GM19238 (cell line): ENCODE results near the gene EEF1AKMT3.

ENCODE experiments used
- DNase-seq: peaks from one replicate; pipeline ENCODE4 v3.0.0; 2011; ENCODE audit warnings: low spot score; ENCODE audit not compliant: insufficient read length

EEF1AKMT3 gene

DNA sequence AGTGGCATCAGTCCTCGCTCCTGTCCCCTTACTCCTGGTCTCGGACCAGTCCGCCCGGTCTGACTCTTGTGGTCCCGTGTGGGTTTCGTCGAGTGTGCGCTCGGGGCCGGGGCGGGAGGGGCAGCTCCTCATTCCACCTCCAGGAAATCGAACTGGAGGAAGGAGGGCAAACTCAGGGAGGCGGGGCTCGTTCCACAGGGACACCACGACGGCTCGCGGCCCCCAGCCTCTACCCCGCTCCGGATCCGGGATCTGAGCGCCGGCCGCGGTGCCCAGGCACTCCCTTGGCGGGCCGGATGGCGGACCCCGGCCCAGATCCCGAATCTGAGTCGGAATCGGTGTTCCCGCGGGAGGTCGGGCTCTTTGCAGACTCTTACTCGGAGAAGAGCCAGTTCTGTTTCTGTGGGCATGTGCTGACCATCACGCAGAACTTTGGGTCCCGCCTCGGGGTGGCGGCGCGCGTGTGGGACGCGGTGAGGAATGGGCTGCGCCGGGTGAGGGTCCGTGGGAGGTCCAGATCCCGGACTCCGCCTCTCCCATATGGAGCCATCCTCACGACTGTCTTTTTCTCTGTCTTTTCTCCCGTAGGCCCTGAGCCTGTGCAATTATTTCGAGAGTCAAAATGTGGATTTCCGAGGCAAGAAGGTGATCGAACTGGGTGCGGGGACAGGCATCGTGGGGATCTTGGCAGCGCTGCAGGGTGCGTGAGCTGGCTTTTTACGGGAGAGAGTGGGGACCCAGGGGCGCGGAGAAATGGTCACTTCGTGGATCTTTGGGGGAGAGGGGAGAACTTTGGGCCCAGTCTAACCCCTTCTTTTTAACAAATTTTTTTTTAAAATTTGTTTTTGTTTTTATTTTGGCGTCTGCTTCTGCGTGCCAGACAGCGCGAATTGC is at the start of gene EEF1AKMT3:
TSS of gene EEF1AKMT3 (plus strand) at position 186 of the 894 bp plus-strand sequence. CDS start at position 297, 111 bp downstream.
- DNase-seq: no peak

- no peak for DNase-seq
Observed at GRCh38 chr12:57722716-57723629, 49.4 kb upstream of the EEF1AKMT3 start.

DNA sequence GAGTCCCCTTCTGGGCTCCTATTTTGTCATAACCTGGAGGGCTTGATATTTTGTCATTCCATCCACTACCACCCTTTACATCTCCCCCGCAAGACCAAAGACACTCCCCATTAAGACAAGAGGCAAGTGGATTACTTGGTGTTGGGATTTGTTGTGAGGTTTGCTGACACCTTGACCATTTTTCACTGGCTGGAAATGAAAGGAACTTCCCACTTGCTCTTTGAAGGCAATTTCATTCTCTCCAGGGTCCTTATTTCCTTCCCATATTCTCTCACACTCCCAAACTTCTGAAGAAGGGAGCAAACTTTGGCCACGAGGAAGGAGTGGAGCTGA is 48.8 kb upstream of the EEF1AKMT3 start:
- no peak for DNase-seq

GRCh38 chr12:57724003-57724935 is 48.1 kb upstream of the EEF1AKMT3 start:
- DNase-seq: no peak

- DNase-seq: no peak
Observed at GRCh38 chr12:57724936-57725740, 47.3 kb upstream of the EEF1AKMT3 start.

GRCh38 chr12:57725851-57726150 is 46.6 kb upstream of the EEF1AKMT3 start:
- DNase-seq: no peak

DNA sequence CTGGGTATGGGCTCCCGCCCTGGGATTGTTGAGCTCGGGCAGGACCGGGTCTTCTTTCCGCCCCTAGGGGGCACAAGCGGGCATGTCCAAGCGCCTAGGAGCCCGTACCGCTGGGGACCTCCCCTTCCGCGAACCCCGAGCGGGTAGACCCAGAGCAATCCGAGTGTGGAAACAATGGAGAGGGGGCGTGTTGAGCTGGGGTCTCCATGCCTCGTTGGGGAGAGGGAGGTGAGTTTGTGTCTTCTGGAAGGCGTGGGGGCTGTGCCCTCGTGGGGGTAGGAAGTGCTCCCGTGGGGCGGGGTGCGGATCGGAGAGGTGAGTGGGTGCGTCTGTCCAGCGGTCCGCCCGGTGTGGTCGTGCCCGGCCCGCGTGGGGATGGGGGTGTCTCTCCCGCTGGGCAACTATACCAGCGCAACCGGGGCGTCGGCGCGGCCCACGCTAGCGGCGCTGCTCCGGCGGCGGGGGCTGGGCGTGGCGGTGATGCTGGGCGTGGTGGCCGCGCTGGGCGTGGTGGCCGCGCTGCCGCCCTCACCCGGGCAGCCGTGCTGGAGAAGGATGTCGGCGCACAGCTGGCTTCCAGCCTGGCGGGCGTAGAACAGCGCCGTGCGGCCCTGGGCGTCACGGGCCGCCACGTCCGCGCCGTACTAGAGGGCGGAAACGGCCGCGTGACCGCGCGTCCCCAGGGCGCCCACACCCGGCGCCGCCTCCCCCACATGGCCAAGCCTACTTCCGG is 46.1 kb upstream of the EEF1AKMT3 start:
- DNase-seq: no peak

GRCh38 chr12:57726884-57727757 is 45.3 kb upstream of the EEF1AKMT3 start:
- DNase-seq: no peak

DNA sequence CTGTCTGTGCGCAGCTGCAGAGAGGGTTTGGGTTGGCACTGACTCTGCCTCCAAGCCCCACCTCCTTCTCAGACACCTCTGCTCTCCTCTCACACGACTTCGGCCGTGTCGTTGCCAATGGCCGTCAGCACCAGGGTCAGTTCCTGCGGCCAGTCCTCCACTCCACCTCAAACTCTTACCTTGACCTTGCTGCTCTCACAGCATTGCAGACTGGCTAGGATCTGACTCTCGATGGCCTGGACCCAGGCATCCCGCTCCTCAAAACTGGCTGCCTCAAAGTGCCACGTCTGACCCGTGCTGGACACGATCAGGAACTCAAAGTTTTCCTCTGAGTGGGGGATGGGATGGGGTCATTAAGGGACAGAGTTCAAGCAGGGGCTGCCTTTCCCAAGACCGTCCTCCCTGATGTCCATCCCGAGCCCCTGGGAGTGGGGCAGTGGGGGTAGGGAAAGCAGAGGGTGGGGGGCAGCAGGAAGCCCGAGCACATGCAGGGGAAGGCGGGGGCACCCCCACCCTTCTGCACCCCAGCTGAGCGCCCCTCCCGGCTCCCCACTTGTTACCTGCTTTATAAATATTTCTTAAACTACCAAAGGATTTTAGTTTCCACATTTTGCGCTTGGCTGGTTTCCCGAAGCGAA is 44.5 kb upstream of the EEF1AKMT3 start:
- no peak for DNase-seq

GRCh38 chr12:57729321-57729844 is 43.0 kb upstream of the EEF1AKMT3 start:
- DNase-seq: no peak

DNA sequence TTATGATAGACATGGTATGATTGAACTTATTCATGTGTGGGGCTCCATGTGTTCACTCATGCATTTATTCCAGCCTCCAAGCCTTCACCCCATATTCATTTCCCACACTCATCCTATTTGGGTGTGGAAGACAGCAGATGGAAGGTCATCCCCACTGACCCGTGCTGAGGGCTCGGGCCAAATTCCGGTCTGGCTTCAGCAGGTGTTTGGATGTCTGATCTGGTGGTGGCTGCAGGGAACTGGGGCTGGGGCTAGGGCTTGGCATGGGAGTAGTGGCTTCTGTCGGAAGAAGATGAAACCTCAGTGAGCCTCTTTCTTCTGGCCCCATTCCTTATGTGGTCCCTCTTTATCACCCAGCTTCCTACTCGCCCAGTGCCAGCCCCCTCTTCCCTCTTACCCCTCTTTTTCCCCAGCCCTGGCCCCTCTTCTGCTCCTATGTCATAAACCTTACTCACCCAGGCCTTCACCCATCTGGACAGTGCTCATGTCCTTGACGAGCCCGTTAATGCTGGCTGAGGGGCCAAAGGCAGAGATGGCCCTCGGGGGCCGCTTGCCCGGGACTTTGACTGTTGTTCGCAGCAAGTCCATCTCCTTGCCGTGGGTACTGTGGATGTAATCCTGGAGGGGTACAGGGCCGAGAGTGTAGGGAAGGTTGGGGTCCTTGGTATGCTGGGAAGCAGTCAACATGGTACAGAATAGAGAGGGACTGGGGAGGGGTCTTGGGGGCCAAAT is 41.9 kb upstream of the EEF1AKMT3 start:
- no peak for DNase-seq

DNA sequence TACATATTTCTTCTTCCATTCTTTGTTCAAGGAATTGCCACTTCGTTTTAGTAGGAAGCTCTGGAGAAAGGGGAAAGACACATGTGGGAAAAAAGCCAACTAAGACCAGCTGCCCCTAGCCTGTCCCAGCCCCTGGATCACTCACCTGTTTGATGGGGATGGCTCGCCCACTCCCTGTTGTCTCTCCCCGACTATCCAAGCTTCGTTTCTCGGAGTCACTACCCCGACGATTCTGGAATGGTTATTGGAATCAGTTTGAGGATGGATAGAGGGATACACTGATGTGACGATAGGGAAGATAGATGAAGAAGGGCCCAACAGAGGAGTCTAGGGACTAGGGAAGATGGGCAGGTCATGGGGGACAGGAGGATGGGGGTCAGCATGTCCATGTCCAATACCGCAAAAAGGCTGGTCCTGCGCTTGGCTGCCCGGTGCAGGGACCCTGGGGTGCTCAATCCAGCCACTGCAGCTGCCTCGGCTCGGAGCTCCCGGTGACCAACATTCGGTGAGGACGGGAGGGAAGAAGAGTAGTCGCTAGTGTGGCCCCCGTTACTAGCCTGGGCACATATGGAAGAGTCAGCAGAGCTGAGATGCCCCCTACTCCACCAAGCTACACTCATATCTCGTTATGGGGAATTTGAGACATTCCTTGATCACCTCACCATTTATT is 40.9 kb upstream of the EEF1AKMT3 start:
- DNase-seq: no peak

DNA sequence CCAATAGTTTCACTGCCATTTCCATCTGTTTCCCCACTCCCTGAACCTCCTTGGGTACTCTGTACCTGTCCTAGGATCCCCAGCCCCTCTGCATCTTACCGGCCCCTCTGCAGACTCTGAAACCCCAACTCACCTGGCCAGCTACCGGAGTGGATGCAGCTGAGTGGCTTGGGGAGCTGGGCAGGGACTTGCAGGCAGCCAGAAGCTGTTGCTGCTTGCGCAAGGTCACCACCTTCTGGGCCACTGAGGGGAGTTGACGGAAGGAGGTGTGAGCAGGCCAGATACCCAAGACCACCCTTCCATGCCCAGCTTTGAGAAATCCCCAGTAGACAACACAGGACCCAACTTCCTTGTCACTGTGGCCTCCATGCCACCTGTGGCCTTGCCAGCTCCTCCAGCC is 40.1 kb upstream of the EEF1AKMT3 start:
- DNase-seq: no peak

DNA sequence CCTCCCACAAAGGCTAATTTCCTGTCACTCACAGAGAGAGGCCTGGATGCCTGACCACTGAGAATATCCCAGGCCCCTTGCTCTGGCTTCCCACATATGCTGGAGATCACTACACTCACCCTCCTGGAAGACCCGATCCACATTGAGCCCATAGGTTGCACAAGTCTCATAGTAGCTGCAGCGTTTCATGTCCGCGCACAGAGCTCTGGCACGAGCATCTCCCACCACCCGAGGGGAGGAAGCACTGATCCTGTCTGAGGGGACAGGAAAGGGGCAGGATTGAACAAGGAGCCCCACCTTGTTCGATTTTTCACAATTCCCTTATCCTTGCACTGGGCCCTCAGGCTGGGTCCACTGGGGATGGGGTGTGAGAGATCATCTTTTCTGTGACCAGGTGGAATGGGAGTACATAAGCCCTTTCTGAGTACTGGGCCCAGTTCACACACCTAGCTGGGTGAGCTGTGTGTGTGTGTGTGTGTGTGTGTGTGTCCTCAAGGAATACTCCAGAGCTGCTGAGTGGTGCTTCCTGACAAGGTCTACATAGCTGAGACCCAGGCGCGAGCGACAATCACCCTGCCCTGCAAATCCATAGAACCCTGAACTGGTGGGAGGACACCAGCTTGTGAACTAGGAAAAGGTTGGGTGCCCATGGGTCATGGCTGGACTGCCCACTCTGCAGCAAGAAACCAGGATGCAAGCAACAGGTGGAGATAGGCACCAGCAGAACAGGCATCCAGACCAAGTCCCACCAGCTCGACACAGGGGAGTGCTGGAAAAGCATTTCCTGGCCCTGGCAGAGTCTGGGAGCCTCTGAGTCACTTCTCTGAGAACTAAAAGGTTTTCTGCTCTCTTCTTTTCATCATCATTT is 39.5 kb upstream of the EEF1AKMT3 start:
- DNase-seq: no peak

DNA sequence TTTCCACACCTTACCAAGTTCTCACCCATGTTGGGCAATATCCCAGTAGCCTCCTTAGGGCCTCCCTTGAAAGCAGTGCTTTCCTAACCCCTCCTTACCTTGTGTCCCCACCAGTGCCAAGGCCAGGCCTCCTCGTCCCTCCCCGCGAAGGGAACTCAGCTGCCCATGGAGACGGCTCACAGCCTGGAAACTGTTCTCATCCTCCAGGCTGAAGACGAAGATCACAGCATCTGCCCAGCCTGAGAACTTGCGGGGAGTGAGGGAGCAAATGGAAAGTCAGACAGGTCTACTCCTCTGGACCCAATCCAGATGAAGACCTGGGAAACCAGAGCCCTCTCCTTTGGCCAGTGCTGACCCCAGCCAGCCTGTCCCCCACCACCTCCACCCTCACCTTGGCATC is 38.5 kb upstream of the EEF1AKMT3 start:
- no peak for DNase-seq

GRCh38 chr12:57734591-57734990 is 37.8 kb upstream of the EEF1AKMT3 start:
- DNase-seq: no peak
